HG03280 (cell line): ENCODE results near the gene ALK.
"Not testable (repeated sequence)": the region's sequence is repeated elsewhere in the genome, so short reads cannot be mapped to it uniquely, and the experiment has no call there.

Experiments
- ATAC-seq: cut with Tn5 transposase; IDR thresholded peaks from one replicate; pipeline ENCODE4 v1.9.1; 2021; ENCODE audit warnings: mild to moderate bottlenecking, moderate library complexity; ENCODE audit not compliant: unreplicated experiment

Gene ALK

GRCh38 chr2:29269095-29269764, 652.2 kb downstream of the ALK start:
- ATAC-seq = no peak

- no peak for ATAC-seq
Observed at GRCh38 chr2:29267720-29268119, 653.7 kb downstream of the ALK start.

- ATAC-seq = no peak
Observed at GRCh38 chr2:29263886-29264285, 657.5 kb downstream of the ALK start.

GRCh38 chr2:29262681-29263260, 658.6 kb downstream of the ALK start:
- ATAC-seq = no peak

GRCh38 chr2:29261003-29261402, 660.4 kb downstream of the ALK start:
- ATAC-seq = peak; percentile 54

- no peak for ATAC-seq
Observed at GRCh38 chr2:29260142-29260772, 661.1 kb downstream of the ALK start.

GRCh38 chr2:29259221-29259620, 662.2 kb downstream of the ALK start:
- no peak for ATAC-seq

- ATAC-seq = no peak
Observed at GRCh38 chr2:29255004-29255403, 666.4 kb downstream of the ALK start.

- ATAC-seq = not testable (repeated sequence)
Observed at GRCh38 chr2:29253495-29254275, 667.7 kb downstream of the ALK start.

- no peak for ATAC-seq
Observed at GRCh38 chr2:29253026-29253425, 668.4 kb downstream of the ALK start.

GRCh38 chr2:29251406-29251805, 670.0 kb downstream of the ALK start:
- no peak for ATAC-seq

- ATAC-seq = no peak
Observed at GRCh38 chr2:29250977-29251376, 670.4 kb downstream of the ALK start.

GRCh38 chr2:29249666-29250253, 671.6 kb downstream of the ALK start:
- no peak for ATAC-seq

- no peak for ATAC-seq
Observed at GRCh38 chr2:29247336-29247914, 674.0 kb downstream of the ALK start.

- no peak for ATAC-seq
Observed at GRCh38 chr2:29246383-29247300, 674.7 kb downstream of the ALK start.

GRCh38 chr2:29245742-29246382, 675.5 kb downstream of the ALK start:
- ATAC-seq = no peak

GRCh38 chr2:29245035-29245741, 676.2 kb downstream of the ALK start:
- ATAC-seq = not testable (repeated sequence)

GRCh38 chr2:29242621-29243375, 678.6 kb downstream of the ALK start:
- ATAC-seq = no peak
